TTC549 (cell line): ENCODE results near the gene CNTNAP2.

Experiments used
- FAIRE-seq: peaks from 2 replicates; lab custom pipeline; 2012; peaks lifted over from hg19 to GRCh38; lab: Jason Lieb, UNC

CNTNAP2 gene

GRCh38 chr7:146781352-146782116 is 664.9 kb downstream of the CNTNAP2 start:
- FAIRE-seq, result no peak

- FAIRE-seq, result no peak
Measured at GRCh38 chr7:146787266-146787665, 670.7 kb downstream of the CNTNAP2 start.

- no peak for FAIRE-seq
Measured at GRCh38 chr7:146788008-146788407, 671.4 kb downstream of the CNTNAP2 start.

- no peak for FAIRE-seq
Measured at GRCh38 chr7:146791344-146792285, 675.0 kb downstream of the CNTNAP2 start.

- no peak for FAIRE-seq
Measured at GRCh38 chr7:146804620-146805019, 688.0 kb downstream of the CNTNAP2 start.

GRCh38 chr7:146805082-146805481 is 688.5 kb downstream of the CNTNAP2 start:
- no peak for FAIRE-seq

- no peak for FAIRE-seq
Measured at GRCh38 chr7:146826329-146826728, 709.7 kb downstream of the CNTNAP2 start.

GRCh38 chr7:146830686-146831085 is 714.1 kb downstream of the CNTNAP2 start:
- no peak for FAIRE-seq

GRCh38 chr7:146831875-146832274 is 715.3 kb downstream of the CNTNAP2 start:
- no peak for FAIRE-seq

- no peak for FAIRE-seq
Measured at GRCh38 chr7:146844405-146844804, 727.8 kb downstream of the CNTNAP2 start.

GRCh38 chr7:146858690-146859089 is 742.1 kb downstream of the CNTNAP2 start:
- FAIRE-seq, result no peak

GRCh38 chr7:146861701-146862100 is 745.1 kb downstream of the CNTNAP2 start:
- FAIRE-seq, result no peak

- no peak for FAIRE-seq
Measured at GRCh38 chr7:146862415-146862814, 745.8 kb downstream of the CNTNAP2 start.

- FAIRE-seq, result no peak
Measured at GRCh38 chr7:146864644-146865043, 748.0 kb downstream of the CNTNAP2 start.

GRCh38 chr7:146865696-146866095 is 749.1 kb downstream of the CNTNAP2 start:
- FAIRE-seq, result no peak

- FAIRE-seq, result no peak
Measured at GRCh38 chr7:146874722-146875121, 758.1 kb downstream of the CNTNAP2 start.

- no peak for FAIRE-seq
Measured at GRCh38 chr7:146875237-146875785, 758.7 kb downstream of the CNTNAP2 start.

- no peak for FAIRE-seq
Measured at GRCh38 chr7:146875981-146876380, 759.4 kb downstream of the CNTNAP2 start.

- FAIRE-seq, result no peak
Measured at GRCh38 chr7:146876411-146876810, 759.8 kb downstream of the CNTNAP2 start.

GRCh38 chr7:146878901-146879300 is 762.3 kb downstream of the CNTNAP2 start:
- FAIRE-seq, result no peak

- no peak for FAIRE-seq
Measured at GRCh38 chr7:146885231-146885630, 768.6 kb downstream of the CNTNAP2 start.

GRCh38 chr7:146889806-146890555 is 773.4 kb downstream of the CNTNAP2 start:
- no peak for FAIRE-seq
